Measurements from ENCODE around the gene PRDM16.

DNA sequence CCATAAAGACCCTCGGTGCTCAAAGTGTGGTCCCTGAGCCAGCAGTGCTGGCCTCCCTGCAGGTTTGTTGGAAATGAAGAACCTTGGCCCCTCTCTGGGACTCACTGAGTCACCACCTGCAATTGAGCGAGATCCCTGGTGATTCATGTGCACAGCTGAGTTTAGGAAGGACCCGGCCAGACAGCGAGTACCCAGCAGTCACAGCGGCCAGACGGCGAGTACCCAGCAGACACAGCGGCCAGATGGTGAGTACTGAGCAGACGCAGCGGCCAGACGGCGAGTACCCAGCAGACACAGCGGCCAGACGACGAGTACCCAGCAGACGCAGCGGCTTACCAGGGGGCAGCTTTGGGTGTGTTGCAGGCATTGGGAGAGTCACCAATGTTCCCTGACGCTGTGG, 123.8 kb downstream of the PRDM16 start:
- TF ChIP-seq, protein P1, sequence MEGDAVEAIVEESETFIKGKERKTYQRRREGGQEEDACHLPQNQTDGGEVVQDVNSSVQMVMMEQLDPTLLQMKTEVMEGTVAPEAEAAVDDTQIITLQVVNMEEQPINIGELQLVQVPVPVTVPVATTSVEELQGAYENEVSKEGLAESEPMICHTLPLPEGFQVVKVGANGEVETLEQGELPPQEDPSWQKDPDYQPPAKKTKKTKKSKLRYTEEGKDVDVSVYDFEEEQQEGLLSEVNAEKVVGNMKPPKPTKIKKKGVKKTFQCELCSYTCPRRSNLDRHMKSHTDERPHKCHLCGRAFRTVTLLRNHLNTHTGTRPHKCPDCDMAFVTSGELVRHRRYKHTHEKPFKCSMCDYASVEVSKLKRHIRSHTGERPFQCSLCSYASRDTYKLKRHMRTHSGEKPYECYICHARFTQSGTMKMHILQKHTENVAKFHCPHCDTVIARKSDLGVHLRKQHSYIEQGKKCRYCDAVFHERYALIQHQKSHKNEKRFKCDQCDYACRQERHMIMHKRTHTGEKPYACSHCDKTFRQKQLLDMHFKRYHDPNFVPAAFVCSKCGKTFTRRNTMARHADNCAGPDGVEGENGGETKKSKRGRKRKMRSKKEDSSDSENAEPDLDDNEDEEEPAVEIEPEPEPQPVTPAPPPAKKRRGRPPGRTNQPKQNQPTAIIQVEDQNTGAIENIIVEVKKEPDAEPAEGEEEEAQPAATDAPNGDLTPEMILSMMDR (conservative IDR thresholded peaks at IDR 0.05; ENCODE audit: low read depth, low read length): no peak
- no peak for TF ChIP-seq EZH2phosphoT487 (IDR thresholded peaks at IDR 0.05; ENCODE audit: borderline replicate concordance, low read length)
